Measurements from ENCODE around the gene EML6.

EML6 gene

GRCh38 chr2:54955358-54956110, 232.1 kb downstream of the EML6 start:
- H3K4me1 ChIP-seq (ENCODE audit: control insufficient read depth, insufficient read depth, low read length) = peaks cover 24% of the 10 kb centered on the region
- no peaks in the 10 kb centered on the region for H3K27me3 ChIP-seq (ENCODE audit: control insufficient read depth, insufficient read depth, low read length)
- H3K4me3 ChIP-seq (ENCODE audit: low read length) = no peak overlapping the region
- no peaks in the 10 kb centered on the region for H3K36me3 ChIP-seq (ENCODE audit: insufficient read depth, low read length)
- H3K9ac ChIP-seq (ENCODE audit: low read depth, low read length) = no peak overlapping the region
- no peaks in the 10 kb centered on the region for H3K9me3 ChIP-seq (replicated peaks; ENCODE audit: low read length)
- no peak overlapping the region for H3K4me2 ChIP-seq (ENCODE audit: low read length)

DNA sequence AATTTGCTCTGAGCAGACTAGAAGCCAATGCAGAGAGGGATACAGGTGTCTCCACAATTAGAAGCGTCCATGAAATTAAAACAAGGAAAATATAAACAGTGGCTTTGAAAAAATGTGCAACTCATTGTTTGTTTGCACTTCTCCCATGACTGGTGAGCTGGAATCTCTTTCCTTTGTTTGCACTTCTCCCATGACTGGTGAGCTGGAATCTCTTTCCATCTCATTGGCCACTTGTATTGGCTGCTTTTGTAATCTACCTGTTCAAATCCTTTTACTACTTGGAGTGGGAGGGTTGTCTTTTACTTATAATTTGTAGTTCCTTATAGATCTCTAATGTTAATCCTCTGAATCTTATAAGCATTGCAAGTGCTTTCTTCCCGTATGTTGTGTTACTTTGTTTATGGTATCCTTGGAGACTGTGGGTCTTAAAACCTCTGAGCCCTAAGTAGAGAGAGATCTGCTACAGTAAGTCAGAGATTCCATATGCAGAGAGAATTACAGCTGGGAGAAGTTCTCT, 232.7 kb downstream of the EML6 start:
- Histone ChIP-seq H3K4me3 (ENCODE audit: low read length) (no peak overlapping the region), H3K4me1 (ENCODE audit: control insufficient read depth, insufficient read depth, low read length) (peaks cover 23% of the 10 kb centered on the region), H3K36me3 (ENCODE audit: insufficient read depth, low read length) (no peaks in the 10 kb centered on the region)

GRCh38 chr2:54957321-54957999, 234.0 kb downstream of the EML6 start:
- H3K4me3 ChIP-seq (ENCODE audit: low read length) = no peak overlapping the region
- no peaks in the 10 kb centered on the region for H3K27me3 ChIP-seq (ENCODE audit: control insufficient read depth, insufficient read depth, low read length)
- no peaks in the 10 kb centered on the region for H3K36me3 ChIP-seq (ENCODE audit: insufficient read depth, low read length)
- no peak overlapping the region for H3K4me2 ChIP-seq (ENCODE audit: low read length)
- H3K4me1 ChIP-seq (ENCODE audit: control insufficient read depth, insufficient read depth, low read length) = peaks cover 10% of the 10 kb centered on the region
- no peaks in the 10 kb centered on the region for H3K9me3 ChIP-seq (replicated peaks; ENCODE audit: low read length)
- H3K9ac ChIP-seq (ENCODE audit: low read depth, low read length) = no peak overlapping the region

More for the DNA sequence above, 232.7 kb downstream of the EML6 start:
- Histone ChIP-seq H3K4me2 (ENCODE audit: low read length) (no peak overlapping the region), H3K27me3 (ENCODE audit: control insufficient read depth, insufficient read depth, low read length) (no peaks in the 10 kb centered on the region), H3K9ac (ENCODE audit: low read depth, low read length) (no peak overlapping the region), H3K9me3 (replicated peaks; ENCODE audit: low read length) (no peaks in the 10 kb centered on the region)

DNA sequence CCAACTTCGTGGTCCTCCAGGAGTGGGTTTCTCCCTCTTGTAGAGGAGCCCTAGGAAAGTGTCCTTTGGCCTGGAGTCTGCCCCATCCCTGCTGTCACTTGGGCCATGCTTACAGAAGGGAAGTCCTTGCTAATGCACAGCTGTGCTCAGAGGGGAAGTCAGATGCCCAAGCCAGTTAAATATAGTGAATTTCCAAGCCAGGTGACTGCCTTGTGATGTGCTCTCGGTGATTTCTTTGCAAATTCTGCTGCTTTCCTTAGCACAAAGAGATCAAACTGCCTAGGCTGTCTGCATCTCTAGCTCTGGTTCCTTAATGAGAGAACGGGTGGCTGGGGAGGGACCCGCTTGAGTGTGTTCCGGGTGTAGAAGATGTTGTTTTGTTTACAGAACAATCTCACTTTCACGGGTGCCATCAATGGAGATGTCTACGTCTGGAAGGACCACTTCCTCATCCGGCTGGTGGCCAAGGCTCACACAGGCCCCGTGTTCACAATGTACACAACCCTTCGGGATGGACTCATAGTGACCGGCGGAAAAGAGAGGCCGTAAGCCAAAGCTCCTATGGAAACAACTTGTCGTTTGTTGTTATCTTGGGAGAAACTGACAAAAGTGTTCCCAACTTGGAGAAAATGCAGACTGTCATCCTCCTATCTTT, 235.4 kb downstream of the EML6 start:
- Histone ChIP-seq H3K4me3 (ENCODE audit: low read length) (no peak overlapping the region), H3K36me3 (ENCODE audit: insufficient read depth, low read length) (no peaks in the 10 kb centered on the region), H3K4me2 (ENCODE audit: low read length) (no peak overlapping the region), H3K27me3 (ENCODE audit: control insufficient read depth, insufficient read depth, low read length) (no peaks in the 10 kb centered on the region), H3K9me3 (replicated peaks; ENCODE audit: low read length) (no peaks in the 10 kb centered on the region), H3K9ac (ENCODE audit: low read depth, low read length) (no peak overlapping the region), H3K4me1 (ENCODE audit: control insufficient read depth, insufficient read depth, low read length) (peaks cover 4% of the 10 kb centered on the region)

DNA sequence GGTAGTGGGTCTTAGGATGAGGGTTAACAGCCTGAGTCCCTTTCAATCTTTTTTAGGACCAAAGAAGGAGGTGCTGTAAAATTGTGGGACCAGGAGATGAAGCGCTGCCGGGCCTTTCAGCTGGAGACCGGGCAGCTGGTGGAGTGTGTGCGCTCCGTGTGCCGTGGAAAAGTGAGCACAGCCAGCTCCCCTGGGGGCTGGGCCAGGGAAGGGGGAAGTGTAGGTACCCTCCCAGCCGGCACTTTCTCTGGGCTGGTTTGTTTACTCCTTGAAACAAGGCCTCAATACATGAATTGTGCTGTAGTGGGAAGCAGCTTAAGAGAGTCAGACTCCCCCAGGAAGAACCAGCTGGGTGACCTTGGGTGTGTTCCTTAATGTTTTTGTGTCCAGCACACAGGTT, 236.7 kb downstream of the EML6 start:
- H3K9ac ChIP-seq (ENCODE audit: low read depth, low read length) = no peak overlapping the region
- no peaks in the 10 kb centered on the region for H3K36me3 ChIP-seq (ENCODE audit: insufficient read depth, low read length)
- H3K4me1 ChIP-seq (ENCODE audit: control insufficient read depth, insufficient read depth, low read length) = peaks cover 5% of the 10 kb centered on the region
- H3K4me2 ChIP-seq (ENCODE audit: low read length) = no peak overlapping the region
- no peaks in the 10 kb centered on the region for H3K27me3 ChIP-seq (ENCODE audit: control insufficient read depth, insufficient read depth, low read length)
- H3K9me3 ChIP-seq (replicated peaks; ENCODE audit: low read length) = no peaks in the 10 kb centered on the region
- H3K4me3 ChIP-seq (ENCODE audit: low read length) = no peak overlapping the region

DNA sequence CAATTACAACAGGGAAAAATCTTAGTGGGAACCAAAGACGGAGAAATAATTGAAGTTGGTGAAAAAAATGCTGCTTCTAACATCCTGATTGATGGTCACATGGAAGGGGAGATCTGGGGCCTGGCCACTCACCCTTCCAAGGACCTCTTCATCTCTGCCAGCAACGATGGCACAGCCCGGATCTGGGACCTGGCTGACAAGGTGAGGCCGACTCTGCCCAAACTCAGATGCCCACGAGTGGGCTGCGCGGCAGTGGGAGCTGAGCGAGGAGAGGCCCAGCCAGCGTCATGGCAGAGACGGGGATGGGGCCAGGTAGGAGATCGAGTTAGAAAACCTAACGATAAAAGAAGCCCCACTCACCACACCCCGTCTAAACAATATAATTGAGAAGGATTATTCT, 239.0 kb downstream of the EML6 start:
- Histone ChIP-seq H3K4me3 (ENCODE audit: low read length) (no peak overlapping the region), H3K9me3 (replicated peaks; ENCODE audit: low read length) (no peaks in the 10 kb centered on the region), H3K27me3 (ENCODE audit: control insufficient read depth, insufficient read depth, low read length) (no peaks in the 10 kb centered on the region), H3K4me1 (ENCODE audit: control insufficient read depth, insufficient read depth, low read length) (peaks cover 5% of the 10 kb centered on the region), H3K36me3 (ENCODE audit: insufficient read depth, low read length) (peaks cover 10% of the 10 kb centered on the region), H3K9ac (ENCODE audit: low read depth, low read length) (no peak overlapping the region), H3K4me2 (ENCODE audit: low read length) (no peak overlapping the region)

DNA sequence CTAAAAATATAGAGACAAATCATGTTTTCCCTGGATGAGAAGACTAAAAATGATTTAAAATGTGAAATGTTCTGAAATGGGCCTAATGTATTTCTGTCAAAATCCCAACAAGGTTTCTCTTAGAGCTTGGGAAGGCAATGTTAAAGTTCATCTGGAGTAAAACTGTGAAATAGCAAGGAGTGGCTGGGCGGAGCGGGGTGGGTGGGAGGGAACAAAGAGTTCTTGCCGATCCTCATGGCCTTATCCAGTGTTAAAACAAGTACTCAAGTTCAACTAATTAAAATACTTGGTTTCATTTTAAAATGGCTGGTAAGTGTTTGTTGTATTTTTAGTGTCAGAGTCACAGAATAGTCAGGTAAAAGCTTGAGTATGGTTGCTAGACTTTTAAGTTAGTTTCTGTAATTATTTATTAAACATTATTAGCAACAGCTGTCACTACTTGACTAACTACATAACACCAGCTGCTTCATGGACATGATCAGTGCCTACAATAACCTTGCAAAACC, 239.5 kb downstream of the EML6 start:
- no peaks in the 10 kb centered on the region for H3K27me3 ChIP-seq (ENCODE audit: control insufficient read depth, insufficient read depth, low read length)
- H3K4me3 ChIP-seq (ENCODE audit: low read length) = no peak overlapping the region
- no peak overlapping the region for H3K4me2 ChIP-seq (ENCODE audit: low read length)
- H3K9ac ChIP-seq (ENCODE audit: low read depth, low read length) = no peak overlapping the region
- no peaks in the 10 kb centered on the region for H3K9me3 ChIP-seq (replicated peaks; ENCODE audit: low read length)
- peaks cover 5% of the 10 kb centered on the region for H3K4me1 ChIP-seq (ENCODE audit: control insufficient read depth, insufficient read depth, low read length)
- peaks cover 15% of the 10 kb centered on the region for H3K36me3 ChIP-seq (ENCODE audit: insufficient read depth, low read length)

- H3K9me3 ChIP-seq (replicated peaks; ENCODE audit: low read length) = no peaks in the 10 kb centered on the region
- no peak overlapping the region for H3K4me3 ChIP-seq (ENCODE audit: low read length)
- no peak overlapping the region for H3K9ac ChIP-seq (ENCODE audit: low read depth, low read length)
- H3K36me3 ChIP-seq (ENCODE audit: insufficient read depth, low read length) = peaks cover 20% of the 10 kb centered on the region
- H3K27me3 ChIP-seq (ENCODE audit: control insufficient read depth, insufficient read depth, low read length) = no peaks in the 10 kb centered on the region
- no peak overlapping the region for H3K4me2 ChIP-seq (ENCODE audit: low read length)
- H3K4me1 ChIP-seq (ENCODE audit: control insufficient read depth, insufficient read depth, low read length) = peaks cover 5% of the 10 kb centered on the region
Observed at GRCh38 chr2:54963476-54963875, 240.0 kb downstream of the EML6 start.

- Histone ChIP-seq H3K9ac (ENCODE audit: low read depth, low read length) (no peak overlapping the region), H3K9me3 (replicated peaks; ENCODE audit: low read length) (no peaks in the 10 kb centered on the region), H3K4me1 (ENCODE audit: control insufficient read depth, insufficient read depth, low read length) (peaks cover 5% of the 10 kb centered on the region), H3K4me3 (ENCODE audit: low read length) (no peak overlapping the region), H3K27me3 (ENCODE audit: control insufficient read depth, insufficient read depth, low read length) (no peaks in the 10 kb centered on the region), H3K4me2 (ENCODE audit: low read length) (no peak overlapping the region), H3K36me3 (ENCODE audit: insufficient read depth, low read length) (peaks cover 28% of the 10 kb centered on the region)
Observed at GRCh38 chr2:54964271-54964670, 240.8 kb downstream of the EML6 start.

- no peaks in the 10 kb centered on the region for H3K27me3 ChIP-seq (ENCODE audit: control insufficient read depth, insufficient read depth, low read length)
- peaks cover 5% of the 10 kb centered on the region for H3K4me1 ChIP-seq (ENCODE audit: control insufficient read depth, insufficient read depth, low read length)
- H3K4me3 ChIP-seq (ENCODE audit: low read length) = no peak overlapping the region
- H3K9ac ChIP-seq (ENCODE audit: low read depth, low read length) = no peak overlapping the region
- no peak overlapping the region for H3K4me2 ChIP-seq (ENCODE audit: low read length)
- no peaks in the 10 kb centered on the region for H3K9me3 ChIP-seq (replicated peaks; ENCODE audit: low read length)
- peaks cover 33% of the 10 kb centered on the region for H3K36me3 ChIP-seq (ENCODE audit: insufficient read depth, low read length)
Observed at GRCh38 chr2:54964816-54965215, 241.4 kb downstream of the EML6 start.

- no peaks in the 10 kb centered on the region for H3K9me3 ChIP-seq (replicated peaks; ENCODE audit: low read length)
- peaks cover 39% of the 10 kb centered on the region for H3K36me3 ChIP-seq (ENCODE audit: insufficient read depth, low read length)
- H3K4me2 ChIP-seq (ENCODE audit: low read length) = no peak overlapping the region
- H3K4me3 ChIP-seq (ENCODE audit: low read length) = no peak overlapping the region
- no peaks in the 10 kb centered on the region for H3K27me3 ChIP-seq (ENCODE audit: control insufficient read depth, insufficient read depth, low read length)
- H3K9ac ChIP-seq (ENCODE audit: low read depth, low read length) = no peak overlapping the region
- peaks cover 5% of the 10 kb centered on the region for H3K4me1 ChIP-seq (ENCODE audit: control insufficient read depth, insufficient read depth, low read length)
Observed at GRCh38 chr2:54965425-54965824, 242.0 kb downstream of the EML6 start.

Data from skeletal muscle satellite cell (primary cell).